GM12872 (cell line): ENCODE measurements around the gene UBE2D3.

ENCODE experiments used
- TF ChIP-seq, protein P1 (sequence below): IDR thresholded peaks from 3 replicates; pipeline ENCODE4 v1.5.1; 2011; ENCODE audit warnings: low read depth, mild to moderate bottlenecking, low read length, moderate library complexity; ENCODE audit not compliant: insufficient read depth

UBE2D3 gene

DNA sequence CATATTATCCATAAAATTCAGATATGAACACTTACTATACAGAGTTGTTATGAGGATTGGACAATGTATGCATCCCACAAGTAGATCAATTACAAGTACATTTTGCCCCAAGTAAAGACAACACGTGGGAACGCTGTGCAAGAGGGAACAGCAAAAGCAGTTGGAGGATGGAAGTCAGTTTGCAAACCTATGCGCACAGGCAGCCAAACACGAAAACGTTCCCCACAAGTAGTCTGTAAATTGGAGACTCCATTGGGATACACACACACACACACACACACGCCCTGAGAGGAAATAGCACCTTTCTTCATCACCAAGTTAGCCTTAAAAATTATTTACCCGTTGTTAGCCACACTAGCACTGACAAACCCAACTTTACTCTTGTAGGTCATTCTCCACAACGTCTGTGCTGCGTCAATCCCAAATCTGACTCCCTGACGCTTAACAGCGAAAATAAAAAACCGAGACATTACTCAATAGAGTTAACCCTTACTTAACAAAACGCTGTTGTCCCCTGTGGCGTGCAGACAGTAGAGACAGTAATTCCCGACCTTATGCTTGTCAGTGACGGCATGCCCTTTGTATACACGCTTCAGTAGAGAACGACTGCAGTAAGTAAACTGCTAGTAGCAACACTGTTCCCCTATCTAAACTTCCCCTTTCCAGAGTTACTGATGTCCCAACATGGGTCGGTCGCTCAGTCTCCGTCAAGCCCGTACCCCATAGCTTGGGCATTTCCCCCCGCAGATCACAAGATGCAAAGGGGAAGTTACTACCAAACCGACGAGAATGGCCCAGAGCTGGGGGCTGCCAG lies 67.3 kb downstream of the UBE2D3 start:
- TF ChIP-seq, protein P1, sequence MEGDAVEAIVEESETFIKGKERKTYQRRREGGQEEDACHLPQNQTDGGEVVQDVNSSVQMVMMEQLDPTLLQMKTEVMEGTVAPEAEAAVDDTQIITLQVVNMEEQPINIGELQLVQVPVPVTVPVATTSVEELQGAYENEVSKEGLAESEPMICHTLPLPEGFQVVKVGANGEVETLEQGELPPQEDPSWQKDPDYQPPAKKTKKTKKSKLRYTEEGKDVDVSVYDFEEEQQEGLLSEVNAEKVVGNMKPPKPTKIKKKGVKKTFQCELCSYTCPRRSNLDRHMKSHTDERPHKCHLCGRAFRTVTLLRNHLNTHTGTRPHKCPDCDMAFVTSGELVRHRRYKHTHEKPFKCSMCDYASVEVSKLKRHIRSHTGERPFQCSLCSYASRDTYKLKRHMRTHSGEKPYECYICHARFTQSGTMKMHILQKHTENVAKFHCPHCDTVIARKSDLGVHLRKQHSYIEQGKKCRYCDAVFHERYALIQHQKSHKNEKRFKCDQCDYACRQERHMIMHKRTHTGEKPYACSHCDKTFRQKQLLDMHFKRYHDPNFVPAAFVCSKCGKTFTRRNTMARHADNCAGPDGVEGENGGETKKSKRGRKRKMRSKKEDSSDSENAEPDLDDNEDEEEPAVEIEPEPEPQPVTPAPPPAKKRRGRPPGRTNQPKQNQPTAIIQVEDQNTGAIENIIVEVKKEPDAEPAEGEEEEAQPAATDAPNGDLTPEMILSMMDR, result no peak

DNA sequence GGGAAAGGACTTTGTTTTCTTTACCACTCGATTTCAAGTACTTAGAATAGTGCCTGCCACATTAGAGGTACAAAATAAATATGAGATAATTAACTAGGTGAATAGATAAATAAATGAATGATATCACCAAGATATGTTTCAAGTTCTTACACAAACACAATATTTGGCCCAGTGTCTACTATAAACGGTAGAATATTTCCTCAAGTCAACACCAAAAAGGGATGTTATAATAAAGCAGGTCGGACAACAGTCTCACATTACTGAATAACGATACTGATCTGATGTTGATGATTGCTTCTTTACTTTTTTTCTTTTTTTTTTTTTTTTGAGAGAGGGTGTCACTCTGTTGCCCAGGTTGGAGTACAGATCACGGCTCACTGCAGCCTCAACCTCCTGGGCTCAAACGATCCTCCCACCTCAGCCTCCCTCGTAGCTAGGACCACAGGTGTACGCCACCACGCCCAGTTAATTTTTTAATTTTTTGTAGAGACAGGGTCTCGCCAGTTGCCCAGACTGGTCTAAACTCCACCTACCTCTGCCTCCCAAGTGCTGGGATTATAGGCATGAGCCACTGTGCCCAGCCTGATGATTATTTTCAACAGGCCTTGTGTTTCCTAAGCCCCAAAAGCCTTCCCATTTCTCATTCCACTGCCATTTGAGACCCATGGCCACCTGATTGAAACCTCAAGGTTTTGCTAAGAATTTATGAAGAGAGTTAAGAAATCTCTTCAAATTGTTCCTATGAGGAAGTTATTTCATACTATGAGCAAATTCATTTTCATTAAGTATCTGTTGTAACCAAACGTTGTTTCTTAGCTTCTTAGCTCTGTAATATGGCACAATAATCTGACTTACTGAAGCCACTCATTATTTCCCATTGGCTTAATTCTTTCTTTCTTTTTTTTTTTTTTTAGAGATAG lies 68.8 kb downstream of the UBE2D3 start:
- TF ChIP-seq, protein P1, result no peak

DNA sequence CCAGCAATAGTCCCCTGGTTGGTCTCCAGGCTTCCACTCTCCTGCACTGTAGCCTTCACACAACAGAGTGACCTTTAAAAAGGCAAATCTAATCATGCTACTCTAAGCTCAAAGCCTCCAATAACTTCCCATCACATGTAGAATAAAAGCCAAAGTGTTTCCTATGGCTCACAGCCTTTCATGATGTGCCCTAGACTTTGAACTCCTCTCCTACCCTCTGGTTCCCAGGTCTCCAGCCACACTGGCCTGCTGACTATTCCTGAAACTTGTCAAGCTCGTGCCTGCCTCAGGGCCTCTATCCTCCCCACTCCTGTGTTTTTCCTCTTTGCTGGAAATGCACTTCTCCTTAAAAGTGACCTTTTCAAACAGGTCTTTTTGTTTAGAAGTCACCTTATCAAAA lies 69.7 kb downstream of the UBE2D3 start:
- TF ChIP-seq, protein P1, result no peak

DNA sequence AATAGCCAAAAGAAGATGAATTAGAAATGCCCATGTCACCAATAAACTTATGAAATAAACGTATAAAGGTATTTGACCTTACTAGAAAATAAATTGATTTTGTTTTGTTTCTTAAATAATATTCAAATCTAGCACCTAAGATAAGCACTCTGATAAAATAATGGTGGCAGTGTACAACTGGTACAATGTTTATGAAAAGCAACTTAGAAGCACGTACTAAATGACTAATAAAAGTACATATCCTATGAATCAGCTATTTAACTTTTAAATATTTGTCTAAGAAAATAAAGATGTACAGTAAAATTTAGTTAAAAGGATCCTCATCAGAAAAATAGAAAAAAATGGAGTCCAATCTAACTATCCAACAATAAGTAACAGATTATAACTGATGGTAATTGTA lies 73.3 kb downstream of the UBE2D3 start:
- TF ChIP-seq, protein P1, result no peak

DNA sequence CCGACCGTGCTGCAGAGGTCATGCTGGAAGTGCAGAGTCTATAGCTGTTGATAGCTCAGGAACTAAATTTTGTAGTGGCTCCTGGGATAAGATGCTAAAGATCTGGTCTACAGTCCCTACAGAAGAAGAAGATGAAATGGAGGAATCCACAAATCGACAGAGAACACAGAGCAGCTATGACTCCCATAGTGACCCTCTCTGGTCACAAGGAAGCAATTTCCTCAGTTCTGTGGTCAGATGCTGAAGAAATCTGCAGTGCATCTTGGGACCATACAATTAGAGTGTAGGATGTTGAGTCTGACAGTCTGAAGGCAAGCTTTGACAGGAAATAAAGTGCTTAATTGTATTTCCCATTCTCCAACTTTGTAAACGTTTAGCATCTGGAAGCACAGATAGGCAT lies 75.4 kb downstream of the UBE2D3 start:
- TF ChIP-seq, protein P1, result no peak
